ENCODE data around the gene DFFB. TPM values are rescaled to one million over a fixed set of nuclear protein-coding genes. Genes with fewer than 3 reads are reported as not detected.
"Not testable (repeated sequence)": the region's sequence is repeated elsewhere in the genome, so short reads cannot be mapped to it uniquely, and the experiment has no call there.

The DFFB gene
- total and polyA plus RNA-seq, 8 donors: 5.4 to 14.7 (median 11.2) TPM

- ATAC-seq: no peak
- Histone ChIP-seq H3K27me3 (peaks cover 0 to 51% of the 10 kb centered on the region in 2 donors), H3K27ac (no peak overlapping the region), H3K4me1 (no peaks in the 10 kb centered on the region), H3K36me3 (no peaks in the 10 kb centered on the region), H3K9me3 (no peaks in the 10 kb centered on the region), H3K4me3 (no peak overlapping the region)
- DNase-seq: peak in 2 of 4 donors; percentile 16 to 53
- TF ChIP-seq CTCF (IDR thresholded peaks at IDR 0.05): no peak
- intact Hi-C loops (cut with DNase I): no loop called here
These were observed 58.4 kb downstream of the DFFB start for GRCh38 chr1:3915551-3916121.

GRCh38 chr1:3917761-3918160, 60.5 kb downstream of the DFFB start:
- Histone ChIP-seq H3K27me3 (peaks cover 0 to 29% of the 10 kb centered on the region in 2 donors), H3K4me3 (no peak overlapping the region), H3K4me1 (no peaks in the 10 kb centered on the region), H3K36me3 (no peaks in the 10 kb centered on the region), H3K9me3 (no peaks in the 10 kb centered on the region), H3K27ac (no peak overlapping the region)
- ATAC-seq (no peak), DNase-seq (no peak)
- TF ChIP-seq CTCF (IDR thresholded peaks at IDR 0.05): no peak
- intact Hi-C loops (cut with DNase I): no loop called here

DNA sequence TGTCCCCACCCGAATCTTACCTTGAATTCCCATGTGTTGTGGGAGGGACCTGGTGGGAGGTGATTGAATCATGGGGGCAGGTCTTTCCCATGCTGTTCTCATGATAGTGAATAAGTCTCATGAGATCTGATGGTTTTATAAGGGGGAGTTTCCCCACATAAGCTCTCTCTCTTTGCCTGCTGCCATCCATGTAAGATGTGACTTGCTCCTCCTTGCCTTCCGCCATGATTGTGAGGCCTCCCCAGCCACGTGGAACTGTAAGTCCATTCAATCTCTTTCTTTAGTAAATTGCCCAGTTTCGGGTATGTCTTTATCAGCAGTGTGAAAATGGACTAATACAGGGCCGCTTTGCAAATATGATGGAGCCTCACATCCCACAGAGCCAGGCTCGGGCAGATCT, 61.1 kb downstream of the DFFB start:
- H3K27me3 ChIP-seq: peaks cover 0 to 29% of the 10 kb centered on the region in 2 donors
- H3K4me1 ChIP-seq; H3K27ac ChIP-seq; H3K9me3 ChIP-seq; ATAC-seq; DNase-seq; H3K4me3 ChIP-seq; H3K36me3 ChIP-seq; intact Hi-C loops (cut with DNase I): not testable (repeated sequence)

GRCh38 chr1:3918966-3919611, 61.8 kb downstream of the DFFB start:
- no peak for ATAC-seq
- intact Hi-C loops (cut with DNase I): no loop called here

DNA sequence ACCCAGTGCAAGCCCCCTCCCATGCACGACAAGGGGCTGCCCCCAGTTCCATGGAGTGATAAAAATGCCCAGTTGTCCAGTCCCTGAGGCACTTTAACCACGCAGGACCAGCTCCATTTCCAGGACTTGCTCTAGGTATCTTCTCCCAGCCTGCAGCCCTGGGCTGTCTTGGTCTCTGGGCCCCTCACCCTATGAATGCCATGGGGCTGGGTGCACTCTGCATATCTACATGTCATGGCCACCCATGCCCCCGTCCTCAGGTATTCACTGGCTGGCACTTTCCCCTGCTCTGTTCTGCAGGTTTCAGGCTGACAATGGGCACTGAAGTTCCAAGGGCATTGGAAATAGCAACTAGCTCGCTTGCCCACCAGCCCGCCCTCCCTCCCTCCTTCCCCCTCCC, 62.4 kb downstream of the DFFB start:
- Histone ChIP-seq H3K36me3 (no peaks in the 10 kb centered on the region), H3K27me3 (peaks cover 0 to 42% of the 10 kb centered on the region in 2 donors), H3K9me3 (no peaks in the 10 kb centered on the region), H3K27ac (no peak overlapping the region), H3K4me3 (no peak overlapping the region), H3K4me1 (no peaks in the 10 kb centered on the region)
- no peak for TF ChIP-seq CTCF (IDR thresholded peaks at IDR 0.05)
- peak in 1 of 4 donors; percentile 29 for DNase-seq
- intact Hi-C loops (cut with DNase I): no loop called here
- ATAC-seq: no peak

More at GRCh38 chr1:3918966-3919611, 61.8 kb downstream of the DFFB start:
- peak in 2 of 4 donors; percentile 15 to 72 for DNase-seq
- Histone ChIP-seq H3K4me3 (no peak overlapping the region), H3K36me3 (no peaks in the 10 kb centered on the region), H3K9me3 (no peaks in the 10 kb centered on the region), H3K4me1 (no peaks in the 10 kb centered on the region), H3K27ac (no peak overlapping the region), H3K27me3 (peaks cover 0 to 36% of the 10 kb centered on the region in 2 donors)
- TF ChIP-seq CTCF (IDR thresholded peaks at IDR 0.05): no peak

Measured in left lung (tissue), 10 donors.